Pancreas (tissue), 10 donors: Measurements from ENCODE around the gene SHC1. TPM values are rescaled to one million over a fixed set of nuclear protein-coding genes. Genes with fewer than 3 reads are reported as not detected.
"Not testable (repeated sequence)": the region's sequence is repeated elsewhere in the genome, so short reads cannot be mapped to it uniquely, and the experiment has no call there.

Experiments
- ATAC-seq, 4 donors: fragments of 200-7000 bp; cut with Tn5 transposase; one replicate each; pipeline versions ENCODE4 v1.8.0 to v1.9.1; 2020; ENCODE audit warnings: mild to moderate bottlenecking in 4 of 4, moderate library complexity in 4 of 4
- DNase-seq, 6 donors: peaks; one replicate each; pipeline ENCODE4 v3.0.0-alpha.2; 2020
- FAIRE-seq: peaks from 2 replicates; lab custom pipeline; 2012; peaks lifted over from hg19 to GRCh38; lab: Jason Lieb, UNC
- H3K27ac ChIP-seq, 4 donors: fragments of 200-600 bp; sonication (generic); 1 replicate in 3 of 4; 2 replicates in 1 of 4; pipeline versions ENCODE4 v1.5.0 to v1.8.0; 2020
- H3K27me3 ChIP-seq, 4 donors: fragments of 200-600 bp; one replicate each; pipeline ENCODE4 v1.8.0; 2021
- H3K36me3 ChIP-seq, 3 donors: fragments of 200-600 bp; sonication (generic) in 1 of 3; one replicate each; pipeline versions ENCODE4 v1.5.0 to v1.8.0; 2020 to 2021
- H3K4me1 ChIP-seq, 3 donors: fragments of 200-600 bp; one replicate each; pipeline ENCODE4 v1.8.0; 2021
- H3K4me3 ChIP-seq, 4 donors: fragments of 200-600 bp; sonication (generic) in 2 of 4; one replicate each; pipeline versions ENCODE4 v1.5.0 to v1.8.0; 2020 to 2021
- H3K9me3 ChIP-seq, 4 donors: fragments of 200-600 bp; one replicate each; pipeline ENCODE4 v1.8.0; 2021
- WGBS, 2 donors: extraction: QIAGEN DNeasy Blood & Tissue Kit; methylation state at CpG; one replicate each; pipeline ENCODE4 v1.1.7; 2013; 5-methylcytosine and 5-hydroxymethylcytosine counted together
- intact Hi-C, 3 donors: fragments of 100-400 bp; cut with DNase I; formaldehyde crosslinking; loops; one replicate each; pipeline versions ENCODE4 v1.11.1 to v1.14.2; 2022
- polyA plus RNA-seq, 2 donors: library from polyadenylated mRNA; stranded (reverse); fragments of 200-250 nt; gene quantifications; one replicate each; pipeline ENCODE4 v1.2.3, GENCODE V29; 2013
- total RNA-seq, 6 donors: library from RNA; stranded (reverse); fragmentation: NEBNext Ultra II Directional in 4 of 6; extraction: Animal tissue kit (Norgen Biotek cat#: 25700) in 4 of 6; gene quantifications; one replicate each; pipeline versions ENCODE4 v1.2.1 to v1.2.4, GENCODE V29; 2021 to 2023
- TF ChIP-seq, protein P1 (sequence below), 4 donors: fragments of 200-600 bp; sonication (generic) in 3 of 4; IDR thresholded peaks; one replicate each; pipeline versions ENCODE4 v1.5.0 to v1.8.0; 2021; ENCODE audit warnings: antibody characterized with exemption in 4 of 4
- donor health status: healthy with polysubstance abuse.
- donor health status: DM: no; HTN: no; CAD: no; lungs with moderate emphysema.
- donor health status: DM: no; HTN: no; CAD: no.
- donor health status: control.
- donor health status: control.
- donor health status: Bipolar disorder and iron deficiency.
- donor health status: DM: yes; HTN: yes; CAD: no.
- donor health status: DM: no; HTN: no; CAD: no.
- donor health status: DM: no; HTN: no; CAD: no.
- donor health status: DM: yes; HTN: yes; CAD: no.

Gene SHC1
- total and polyA plus RNA-seq, 8 donors: 32.3 to 53.4 (median 40.7) TPM

GRCh38 chr1:154983776-154984466, 13.4 kb upstream of the SHC1 start:
- FAIRE-seq (no peak), DNase-seq (peak in 1 of 6 donors; percentile 39), ATAC-seq (no peak)
- no peak overlapping the region for H3K27ac ChIP-seq
- no peaks in the 10 kb centered on the region for H3K36me3 ChIP-seq
- intact Hi-C loops: no loop called here
- H3K9me3 ChIP-seq: no peaks in the 10 kb centered on the region
- peak overlapping the region; percentile 59 to 88 (median 72) for H3K4me3 ChIP-seq
- WGBS, 2 donors: 11 to 15% methylated on average over 17 of the region's 17 CpGs
- TF ChIP-seq, protein P1, sequence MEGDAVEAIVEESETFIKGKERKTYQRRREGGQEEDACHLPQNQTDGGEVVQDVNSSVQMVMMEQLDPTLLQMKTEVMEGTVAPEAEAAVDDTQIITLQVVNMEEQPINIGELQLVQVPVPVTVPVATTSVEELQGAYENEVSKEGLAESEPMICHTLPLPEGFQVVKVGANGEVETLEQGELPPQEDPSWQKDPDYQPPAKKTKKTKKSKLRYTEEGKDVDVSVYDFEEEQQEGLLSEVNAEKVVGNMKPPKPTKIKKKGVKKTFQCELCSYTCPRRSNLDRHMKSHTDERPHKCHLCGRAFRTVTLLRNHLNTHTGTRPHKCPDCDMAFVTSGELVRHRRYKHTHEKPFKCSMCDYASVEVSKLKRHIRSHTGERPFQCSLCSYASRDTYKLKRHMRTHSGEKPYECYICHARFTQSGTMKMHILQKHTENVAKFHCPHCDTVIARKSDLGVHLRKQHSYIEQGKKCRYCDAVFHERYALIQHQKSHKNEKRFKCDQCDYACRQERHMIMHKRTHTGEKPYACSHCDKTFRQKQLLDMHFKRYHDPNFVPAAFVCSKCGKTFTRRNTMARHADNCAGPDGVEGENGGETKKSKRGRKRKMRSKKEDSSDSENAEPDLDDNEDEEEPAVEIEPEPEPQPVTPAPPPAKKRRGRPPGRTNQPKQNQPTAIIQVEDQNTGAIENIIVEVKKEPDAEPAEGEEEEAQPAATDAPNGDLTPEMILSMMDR (IDR thresholded peaks at IDR 0.05): no peak
- no peaks in the 10 kb centered on the region for H3K27me3 ChIP-seq
- H3K4me1 ChIP-seq: peaks cover 6 to 14% (median 7%) of the 10 kb centered on the region in 3 donors

DNA sequence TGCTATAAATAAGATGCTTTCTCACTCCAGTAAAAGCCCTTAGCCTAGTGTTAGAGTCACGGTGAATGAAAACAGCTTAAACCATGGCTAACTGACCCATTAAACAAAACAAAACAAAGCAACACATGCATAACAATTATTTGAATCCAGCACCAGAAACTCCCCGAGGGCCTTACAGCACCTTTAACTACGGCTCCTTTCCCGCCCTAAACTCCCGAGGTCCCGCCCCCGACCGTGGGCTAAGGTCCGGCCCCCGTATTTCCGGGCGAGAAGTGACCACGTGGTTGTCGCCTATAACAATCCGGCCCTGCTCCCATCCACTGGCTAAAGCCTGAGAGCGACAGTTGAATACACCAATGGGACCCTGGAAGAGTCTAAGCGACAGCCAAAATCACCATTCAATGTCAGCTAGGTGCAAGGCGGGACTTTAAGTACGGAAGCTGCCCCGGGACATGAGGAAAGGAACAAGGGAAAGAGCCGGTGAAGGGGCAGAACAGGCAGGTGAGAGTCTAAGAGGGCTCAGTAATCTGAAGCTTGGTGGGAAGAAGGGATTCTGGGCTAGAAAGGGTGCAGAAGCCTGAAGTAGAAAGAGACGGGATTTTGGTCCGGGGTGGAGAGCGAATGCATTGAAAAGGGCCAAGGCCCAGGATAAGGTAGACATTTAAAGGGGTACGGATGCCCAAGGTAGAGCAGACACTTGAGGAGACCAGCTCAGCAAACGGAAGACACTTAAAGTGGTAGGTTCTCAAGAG, 12.5 kb upstream of the SHC1 start, which contains the start of gene FLAD1:
Gene FLAD1, plus strand, starts transcription at position 448 of the 752 bp plus-strand sequence. CDS start 351 bp downstream, outside the sequence.
- peak within 1 kb of the TSS; percentile 59 to 88 (median 72) for H3K4me3 ChIP-seq
- H3K27ac ChIP-seq: peak within 1 kb of the TSS in 2 of 4 donors; percentile 31 to 41
- H3K27me3 ChIP-seq: no peaks in the 10 kb centered on the region
- peaks cover 6 to 14% (median 7%) of the 10 kb centered on the region in 3 donors for H3K4me1 ChIP-seq
- ATAC-seq (peak; percentile 99 to 100 (median 100)), FAIRE-seq (peak; percentile 96), DNase-seq (peak; percentile 91 to 99 (median 98))
- TF ChIP-seq, protein P1 (IDR thresholded peaks at IDR 0.05): no peak
- H3K9me3 ChIP-seq: no peaks in the 10 kb centered on the region
- H3K36me3 ChIP-seq: no peaks in the 10 kb centered on the region
- WGBS, 2 donors: 0 to 1% methylated on average over 26 of the region's 26 CpGs
- intact Hi-C loops: no loop called here

- H3K4me3 ChIP-seq: peak overlapping the region in 2 of 4 donors; percentile 59 to 88
- TF ChIP-seq, protein P1 (IDR thresholded peaks at IDR 0.05): no peak
- H3K4me1 ChIP-seq: peaks cover 6 to 14% (median 7%) of the 10 kb centered on the region in 3 donors
- DNase-seq (no peak), ATAC-seq (no peak), FAIRE-seq (no peak)
- H3K9me3 ChIP-seq: no peaks in the 10 kb centered on the region
- H3K27ac ChIP-seq: no peak overlapping the region
- intact Hi-C loops: no loop called here
- WGBS, 2 donors: 53 to 54% methylated on average over 6 of the region's 6 CpGs
- H3K27me3 ChIP-seq: no peaks in the 10 kb centered on the region
- no peaks in the 10 kb centered on the region for H3K36me3 ChIP-seq
These were observed 11.8 kb upstream of the SHC1 start for GRCh38 chr1:154982341-154982740.

DNA sequence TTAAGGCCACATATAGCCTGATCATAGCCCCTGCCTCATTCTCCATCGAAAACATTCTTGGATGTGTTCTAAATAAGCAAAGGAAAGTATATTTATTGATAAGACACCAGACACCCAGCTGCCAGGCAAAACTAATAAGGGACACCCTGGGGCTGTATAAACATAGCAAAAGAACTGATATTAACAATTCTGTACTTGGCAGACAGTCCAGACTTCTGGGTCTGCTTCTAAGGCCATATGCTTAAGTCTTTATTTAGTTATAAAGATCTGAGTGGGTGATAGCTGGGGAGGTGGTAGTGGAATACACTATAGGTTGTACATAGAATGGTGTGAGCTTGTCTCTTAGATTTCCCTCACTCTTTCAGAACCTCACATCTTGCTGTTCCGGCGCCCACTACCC, 7.8 kb upstream of the SHC1 start:
- Histone ChIP-seq H3K4me3 (no peak overlapping the region), H3K4me1 (peaks cover 0 to 11% (median 0%) of the 10 kb centered on the region in 3 donors), H3K27ac (no peak overlapping the region), H3K9me3 (no peaks in the 10 kb centered on the region), H3K36me3 (no peaks in the 10 kb centered on the region), H3K27me3 (no peaks in the 10 kb centered on the region)
- no peak for FAIRE-seq
- no peak for DNase-seq
- WGBS, 2 donors: 90% methylated on average over 3 of the region's 3 CpGs
- TF ChIP-seq, protein P1 (IDR thresholded peaks at IDR 0.05): no peak
- intact Hi-C loops: no loop called here
- no peak for ATAC-seq

DNA sequence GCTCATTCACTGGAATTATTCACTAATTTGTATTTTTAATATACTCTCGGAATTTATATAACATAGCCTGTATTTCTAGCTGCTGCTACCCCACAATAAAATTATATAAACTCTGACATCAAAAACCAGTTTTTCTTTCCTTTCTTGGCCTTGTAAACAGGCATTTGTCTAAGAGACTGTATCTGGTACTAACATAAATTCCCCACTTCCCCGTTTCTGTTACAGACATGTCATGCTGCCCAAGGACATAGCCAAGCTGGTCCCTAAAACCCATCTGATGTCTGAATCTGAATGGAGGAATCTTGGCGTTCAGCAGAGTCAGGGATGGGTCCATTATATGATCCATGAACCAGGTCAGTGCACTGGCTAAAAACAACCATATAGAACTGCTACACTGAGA, 7.2 kb upstream of the SHC1 start:
- ATAC-seq, intact Hi-C loops, H3K36me3 ChIP-seq, H3K4me3 ChIP-seq, DNase-seq, FAIRE-seq, H3K27ac ChIP-seq, H3K9me3 ChIP-seq, H3K27me3 ChIP-seq: not testable (repeated sequence)
- peaks cover 0 to 11% (median 4%) of the 10 kb centered on the region in 3 donors for H3K4me1 ChIP-seq
- 53 to 58% methylated on average over 3 of the region's 3 CpGs for WGBS, 2 donors
